Measurements from ENCODE around the gene MYO9A.

- TF ChIP-seq, protein P1, sequence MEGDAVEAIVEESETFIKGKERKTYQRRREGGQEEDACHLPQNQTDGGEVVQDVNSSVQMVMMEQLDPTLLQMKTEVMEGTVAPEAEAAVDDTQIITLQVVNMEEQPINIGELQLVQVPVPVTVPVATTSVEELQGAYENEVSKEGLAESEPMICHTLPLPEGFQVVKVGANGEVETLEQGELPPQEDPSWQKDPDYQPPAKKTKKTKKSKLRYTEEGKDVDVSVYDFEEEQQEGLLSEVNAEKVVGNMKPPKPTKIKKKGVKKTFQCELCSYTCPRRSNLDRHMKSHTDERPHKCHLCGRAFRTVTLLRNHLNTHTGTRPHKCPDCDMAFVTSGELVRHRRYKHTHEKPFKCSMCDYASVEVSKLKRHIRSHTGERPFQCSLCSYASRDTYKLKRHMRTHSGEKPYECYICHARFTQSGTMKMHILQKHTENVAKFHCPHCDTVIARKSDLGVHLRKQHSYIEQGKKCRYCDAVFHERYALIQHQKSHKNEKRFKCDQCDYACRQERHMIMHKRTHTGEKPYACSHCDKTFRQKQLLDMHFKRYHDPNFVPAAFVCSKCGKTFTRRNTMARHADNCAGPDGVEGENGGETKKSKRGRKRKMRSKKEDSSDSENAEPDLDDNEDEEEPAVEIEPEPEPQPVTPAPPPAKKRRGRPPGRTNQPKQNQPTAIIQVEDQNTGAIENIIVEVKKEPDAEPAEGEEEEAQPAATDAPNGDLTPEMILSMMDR (conservative IDR thresholded peaks at IDR 0.05; ENCODE audit: low read depth, low read length), result no peak
- TF ChIP-seq EZH2 (IDR thresholded peaks at IDR 0.05; ENCODE audit: borderline replicate concordance, low read depth, low read length, poor library complexity, severe bottlenecking), result no peak
Measured at GRCh38 chr15:71779073-71779797, 338.7 kb downstream of the MYO9A start.
